ENCODE data around the gene CMPK2.
"Not testable (repeated sequence)": the region's sequence is repeated elsewhere in the genome, so short reads cannot be mapped to it uniquely, and the experiment has no call there.

CMPK2 gene

DNA sequence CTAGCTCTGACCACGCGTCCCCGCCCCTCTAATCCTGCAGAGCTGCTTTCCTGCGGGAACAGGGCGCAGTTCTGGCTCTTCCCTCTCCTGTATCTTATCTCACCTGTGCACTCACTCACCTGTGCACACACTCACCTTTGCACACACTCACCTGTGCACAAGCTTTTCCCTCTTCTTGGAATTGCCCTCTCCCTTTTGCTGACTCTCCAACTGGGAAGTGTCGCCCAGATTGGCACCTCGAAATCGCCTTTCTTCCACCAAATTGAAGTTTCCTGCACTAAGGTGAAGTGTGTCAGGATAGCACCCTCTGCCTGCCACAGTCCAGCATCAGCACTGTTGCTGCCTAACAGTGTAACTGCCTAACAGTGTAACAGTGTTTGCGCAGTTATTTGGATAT lies 566 bp upstream of the CMPK2 start:
- Histone ChIP-seq H3K9me3 (ENCODE audit: severe bottlenecking) (no peaks in the 10 kb centered on the region), H3K27ac (peak overlapping the region; percentile 67), H3K4me3 (ENCODE audit: low read depth, low read length) (peak overlapping the region; percentile 45), H3K36me3 (0 out of 2 replicates have a peak, but pooled peaks cover 2% of the 10 kb centered on the region), H3K27me3 (ENCODE audit: insufficient read depth, low read depth, severe bottlenecking) (no peaks in the 10 kb centered on the region)
- TF ChIP-seq, protein P1, sequence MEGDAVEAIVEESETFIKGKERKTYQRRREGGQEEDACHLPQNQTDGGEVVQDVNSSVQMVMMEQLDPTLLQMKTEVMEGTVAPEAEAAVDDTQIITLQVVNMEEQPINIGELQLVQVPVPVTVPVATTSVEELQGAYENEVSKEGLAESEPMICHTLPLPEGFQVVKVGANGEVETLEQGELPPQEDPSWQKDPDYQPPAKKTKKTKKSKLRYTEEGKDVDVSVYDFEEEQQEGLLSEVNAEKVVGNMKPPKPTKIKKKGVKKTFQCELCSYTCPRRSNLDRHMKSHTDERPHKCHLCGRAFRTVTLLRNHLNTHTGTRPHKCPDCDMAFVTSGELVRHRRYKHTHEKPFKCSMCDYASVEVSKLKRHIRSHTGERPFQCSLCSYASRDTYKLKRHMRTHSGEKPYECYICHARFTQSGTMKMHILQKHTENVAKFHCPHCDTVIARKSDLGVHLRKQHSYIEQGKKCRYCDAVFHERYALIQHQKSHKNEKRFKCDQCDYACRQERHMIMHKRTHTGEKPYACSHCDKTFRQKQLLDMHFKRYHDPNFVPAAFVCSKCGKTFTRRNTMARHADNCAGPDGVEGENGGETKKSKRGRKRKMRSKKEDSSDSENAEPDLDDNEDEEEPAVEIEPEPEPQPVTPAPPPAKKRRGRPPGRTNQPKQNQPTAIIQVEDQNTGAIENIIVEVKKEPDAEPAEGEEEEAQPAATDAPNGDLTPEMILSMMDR (IDR thresholded peaks at IDR 0.05; ENCODE audit: low read depth, low read length), result peak; percentile 80
- DNase-seq, result peak; percentile 60

DNA sequence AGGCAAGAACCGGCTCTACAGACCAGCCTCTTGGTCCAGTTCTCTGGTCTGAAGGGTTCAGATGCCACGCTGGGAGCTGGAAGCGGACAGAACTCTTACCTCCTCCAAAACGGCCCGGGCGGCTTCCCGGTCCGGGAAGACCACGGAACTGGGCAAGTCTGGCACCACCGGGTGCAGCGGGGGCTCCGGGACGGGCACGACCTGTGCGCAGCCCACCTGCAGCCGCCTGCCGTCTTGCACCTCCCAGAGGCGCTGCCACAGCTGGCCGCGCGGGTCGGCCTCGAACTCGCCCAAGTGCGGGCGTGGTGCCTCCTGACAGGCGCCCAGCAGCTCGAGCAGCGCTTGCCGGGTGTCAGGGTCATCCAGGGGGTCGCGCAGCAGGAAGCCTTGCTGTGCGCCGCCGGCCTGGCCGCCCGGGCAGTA lies 773 bp downstream of the CMPK2 start:
- peak; percentile 11 for DNase-seq
- peaks cover 9% of the 10 kb centered on the region for H3K36me3 ChIP-seq
- H3K27me3 ChIP-seq (ENCODE audit: insufficient read depth, low read depth, severe bottlenecking), result no peaks in the 10 kb centered on the region
- TF ChIP-seq, protein P1 (IDR thresholded peaks at IDR 0.05; ENCODE audit: low read depth, low read length), result no peak
- no peak overlapping the region for H3K27ac ChIP-seq
- H3K4me3 ChIP-seq (ENCODE audit: low read depth, low read length), result no peak overlapping the region
- H3K9me3 ChIP-seq (ENCODE audit: severe bottlenecking), result peaks cover 4% of the 10 kb centered on the region

DNA sequence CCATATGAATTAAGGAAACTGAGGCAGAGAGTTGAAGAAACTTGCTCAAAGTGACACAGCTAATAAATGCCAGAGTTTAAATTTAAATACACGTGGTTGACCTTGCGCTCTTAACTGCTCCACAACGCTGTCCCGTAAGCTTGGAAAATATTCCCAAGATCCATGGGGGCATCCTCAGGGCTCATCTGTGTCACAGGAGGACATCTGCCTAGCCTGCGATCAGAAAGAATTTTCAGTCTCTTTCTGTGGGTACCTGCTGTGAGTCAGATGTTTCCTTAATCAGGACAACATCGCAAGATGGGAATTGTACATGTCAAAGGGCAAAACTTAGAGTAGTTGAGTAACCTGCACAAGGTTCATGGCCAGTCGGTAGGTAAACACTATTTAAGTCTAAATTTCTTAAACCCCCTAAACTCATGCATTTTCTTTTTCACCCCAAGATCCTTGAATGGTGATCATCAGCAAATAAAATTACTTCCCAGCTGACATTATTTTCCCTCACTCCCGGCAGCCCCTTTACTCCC lies 1.4 kb downstream of the CMPK2 start:
- peaks cover 10% of the 10 kb centered on the region for H3K9me3 ChIP-seq (ENCODE audit: severe bottlenecking)
- H3K36me3 ChIP-seq, result peaks cover 12% of the 10 kb centered on the region
- DNase-seq, result no peak
- no peak overlapping the region for H3K4me3 ChIP-seq (ENCODE audit: low read depth, low read length)
- H3K27ac ChIP-seq, result no peak overlapping the region
- TF ChIP-seq, protein P1 (IDR thresholded peaks at IDR 0.05; ENCODE audit: low read depth, low read length), result no peak
- H3K27me3 ChIP-seq (ENCODE audit: insufficient read depth, low read depth, severe bottlenecking), result no peaks in the 10 kb centered on the region

DNA sequence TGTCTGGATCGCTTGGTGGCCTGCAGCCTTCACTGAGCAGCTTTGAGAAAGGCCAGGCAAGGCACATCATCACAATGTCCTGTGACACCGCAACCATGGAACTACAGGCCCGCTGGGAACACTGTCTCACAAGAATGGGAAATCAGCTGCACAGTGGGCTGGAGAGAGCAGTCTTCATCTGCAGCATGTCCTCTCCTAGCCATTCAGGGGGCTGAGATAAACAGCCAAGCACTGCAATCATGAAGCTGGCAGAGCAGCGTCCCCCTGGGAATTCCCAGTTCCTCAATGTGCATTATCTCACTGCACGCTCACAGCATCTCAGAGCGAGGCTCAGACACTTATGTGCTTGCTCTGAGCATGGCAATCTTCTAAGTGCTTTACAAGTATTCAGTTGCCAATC lies 1.9 kb downstream of the CMPK2 start:
- TF ChIP-seq, protein P1 (IDR thresholded peaks at IDR 0.05; ENCODE audit: low read depth, low read length), result no peak
- peaks cover 12% of the 10 kb centered on the region for H3K36me3 ChIP-seq
- H3K27me3 ChIP-seq (ENCODE audit: insufficient read depth, low read depth, severe bottlenecking), result no peaks in the 10 kb centered on the region
- DNase-seq, result no peak
- H3K4me3 ChIP-seq (ENCODE audit: low read depth, low read length), result no peak overlapping the region
- no peak overlapping the region for H3K27ac ChIP-seq
- H3K9me3 ChIP-seq (ENCODE audit: severe bottlenecking), result peaks cover 12% of the 10 kb centered on the region

DNA sequence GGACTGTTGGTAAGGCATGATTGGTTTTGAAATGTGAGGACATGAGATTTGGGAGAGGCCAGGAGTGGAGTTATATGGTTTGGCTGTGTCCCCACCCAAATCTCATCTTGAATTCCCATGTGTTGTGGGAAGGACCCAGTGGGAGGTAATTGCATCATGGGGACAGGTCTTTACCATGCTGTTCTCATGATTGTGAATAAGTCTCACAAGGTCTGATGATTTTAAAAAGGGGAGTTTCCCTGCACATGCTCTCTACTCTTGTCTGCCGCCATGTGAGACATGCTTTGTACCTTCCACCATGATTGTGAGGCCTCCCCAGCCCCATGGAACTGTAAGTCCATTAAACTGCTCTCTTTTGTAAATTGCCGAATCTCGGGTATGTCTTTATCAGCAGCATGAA lies 5.4 kb downstream of the CMPK2 start:
- DNase-seq, result no peak
- TF ChIP-seq, protein P1 (IDR thresholded peaks at IDR 0.05; ENCODE audit: low read depth, low read length), result no peak
- Histone ChIP-seq H3K36me3 (peaks cover 12% of the 10 kb centered on the region), H3K9me3 (ENCODE audit: severe bottlenecking) (peaks cover 14% of the 10 kb centered on the region), H3K27me3 (ENCODE audit: insufficient read depth, low read depth, severe bottlenecking) (no peaks in the 10 kb centered on the region), H3K27ac (no peak overlapping the region), H3K4me3 (ENCODE audit: low read depth, low read length) (no peak overlapping the region)

DNA sequence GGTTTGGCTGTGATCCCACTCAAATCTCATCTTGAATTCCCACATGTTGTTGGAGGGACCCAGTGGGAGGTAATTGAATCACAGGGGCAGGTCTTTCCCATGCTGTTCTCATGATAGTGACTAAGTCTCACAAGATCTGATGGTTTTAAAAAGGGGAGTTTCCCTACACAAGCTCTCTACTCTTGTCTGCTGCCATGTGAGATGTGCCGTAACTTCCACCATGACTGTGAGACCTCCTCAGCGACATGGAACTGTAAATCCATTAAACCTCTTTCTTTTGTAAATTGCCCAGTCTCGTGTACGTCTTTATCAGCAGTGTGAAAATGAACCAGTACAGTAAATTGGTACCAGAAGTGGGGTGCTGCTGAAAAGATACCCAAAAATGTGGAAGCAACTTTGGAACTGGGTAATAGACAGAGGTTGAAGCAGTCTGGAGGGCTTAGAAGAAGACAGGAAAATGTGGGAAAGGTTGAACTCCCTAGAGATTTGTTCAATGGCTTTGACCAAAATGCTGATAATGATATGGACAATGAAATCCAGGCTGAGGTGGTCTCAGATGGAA lies 7.2 kb downstream of the CMPK2 start:
- not testable (repeated sequence) for DNase-seq; H3K27ac ChIP-seq; H3K4me3 ChIP-seq (ENCODE audit: low read depth, low read length); H3K27me3 ChIP-seq (ENCODE audit: insufficient read depth, low read depth, severe bottlenecking)
- H3K9me3 ChIP-seq (ENCODE audit: severe bottlenecking), result peaks cover 14% of the 10 kb centered on the region
- H3K36me3 ChIP-seq, result peaks cover 12% of the 10 kb centered on the region

Data from WERI-Rb-1 (cell line).